Smooth muscle cell (in vitro differentiated cells): ENCODE measurements around the gene C1orf122. TPM values are rescaled to one million over a fixed set of nuclear protein-coding genes. Genes with fewer than 3 reads are reported as not detected.

Experiments
- DNase-seq: peaks from one replicate; lab custom pipeline; 2025; ENCODE audit not compliant: unreplicated experiment; lab: John Stamatoyannopoulos, UW
- H2AFZ ChIP-seq: fragments of 200-600 bp; sonication (generic); 2 replicates; pipeline ENCODE4 v1.6.0; 2016; ENCODE audit warnings: antibody characterized with exemption, low read depth, mild to moderate bottlenecking
- H3F3A ChIP-seq: fragments of 200-600 bp; sonication (generic); 2 replicates; pipeline ENCODE4 v1.6.0; 2017; ENCODE audit warnings: antibody characterized with exemption, low read depth
- H3K27ac ChIP-seq: fragments of 200-600 bp; sonication (generic); 2 replicates; pipeline ENCODE4 v1.5.1; 2016; ENCODE audit warnings: low read depth, mild to moderate bottlenecking
- H3K27me3 ChIP-seq: fragments of 200-600 bp; sonication (generic); 2 replicates; pipeline ENCODE4 v1.6.1; 2016; ENCODE audit warnings: low read depth, mild to moderate bottlenecking
- H3K36me3 ChIP-seq: fragments of 200-600 bp; sonication (generic); 2 replicates; pipeline ENCODE4 v1.5.1; 2016; ENCODE audit warnings: low read depth
- H3K4me1 ChIP-seq: fragments of 200-600 bp; sonication (generic); 2 replicates; pipeline ENCODE4 v1.5.1; 2016; ENCODE audit warnings: low read depth
- H3K4me2 ChIP-seq: fragments of 200-600 bp; sonication (generic); 2 replicates; pipeline ENCODE4 v1.6.0; 2016; ENCODE audit warnings: mild to moderate bottlenecking
- H3K4me3 ChIP-seq: fragments of 200-600 bp; sonication (generic); 2 replicates; pipeline ENCODE4 v1.5.1; 2016; ENCODE audit warnings: mild to moderate bottlenecking
- H3K79me2 ChIP-seq: fragments of 200-600 bp; sonication (generic); 2 replicates; pipeline ENCODE4 v1.6.0; 2016; ENCODE audit warnings: low read depth, mild to moderate bottlenecking
- H3K9ac ChIP-seq: fragments of 200-600 bp; sonication (generic); 2 replicates; pipeline ENCODE4 v1.6.0; 2016; ENCODE audit warnings: low read depth
- H3K9me3 ChIP-seq: fragments of 200-600 bp; sonication (generic); replicated peaks from 2 replicates; pipeline ENCODE4 v1.5.1; 2016; ENCODE audit warnings: low read depth
- H4K20me1 ChIP-seq: fragments of 200-600 bp; sonication (generic); 2 replicates; pipeline ENCODE4 v1.6.0; 2016; ENCODE audit warnings: low read depth
- CTCF ChIP-seq: fragments of 200-600 bp; sonication (generic); IDR thresholded peaks from 2 replicates; pipeline ENCODE4 v1.5.1; 2017; ENCODE audit warnings: borderline replicate concordance, mild to moderate bottlenecking, antibody characterized with exemption; ENCODE audit not compliant: insufficient read depth, poor library complexity, severe bottlenecking
- WGBS: methylation state at CpG from one replicate; pipeline ENCODE4 v1.1.7; 2016; ENCODE audit warnings: low lambda C conversion rate; 5-methylcytosine and 5-hydroxymethylcytosine counted together
- polyA plus RNA-seq: library from polyadenylated mRNA; unstranded; fragments of >200 nt; fragmentation: Nextera tagmentation; extraction: Ambion mirVana; gene quantifications from 2 replicates; pipeline ENCODE4 v1.2.1, GENCODE V29; 2016
- total RNA-seq: library from RNA; depleted of rRNA; stranded (reverse); fragments of >200 nt; gene quantifications from 2 replicates; pipeline ENCODE4 v1.2.3, GENCODE V29; 2014

C1orf122 gene
- total and polyA plus RNA-seq, 2 experiments from 2014 or later = 57.8 to 140 TPM

GRCh38 chr1:37845049-37845646 lies 37.6 kb downstream of the C1orf122 start:
- Histone ChIP-seq H4K20me1 (peaks cover 77% of the 10 kb centered on the region), H3K79me2 (peaks cover 49% of the 10 kb centered on the region), H3K9me3 (no peaks in the 10 kb centered on the region), H3K4me2 (no peak overlapping the region), H3K9ac (peak overlapping the region; percentile 1), H3K4me1 (no peaks in the 10 kb centered on the region), H3K4me3 (no peak overlapping the region), H3K36me3 (no peaks in the 10 kb centered on the region), H3F3A (no peaks in the 10 kb centered on the region), H3K27ac (no peak overlapping the region), H3K27me3 (no peaks in the 10 kb centered on the region), H2AFZ (no peak overlapping the region)
- WGBS = 88% methylated on average over 5 of the region's 5 CpGs
- no peak for TF ChIP-seq CTCF
- DNase-seq = no peak

DNA sequence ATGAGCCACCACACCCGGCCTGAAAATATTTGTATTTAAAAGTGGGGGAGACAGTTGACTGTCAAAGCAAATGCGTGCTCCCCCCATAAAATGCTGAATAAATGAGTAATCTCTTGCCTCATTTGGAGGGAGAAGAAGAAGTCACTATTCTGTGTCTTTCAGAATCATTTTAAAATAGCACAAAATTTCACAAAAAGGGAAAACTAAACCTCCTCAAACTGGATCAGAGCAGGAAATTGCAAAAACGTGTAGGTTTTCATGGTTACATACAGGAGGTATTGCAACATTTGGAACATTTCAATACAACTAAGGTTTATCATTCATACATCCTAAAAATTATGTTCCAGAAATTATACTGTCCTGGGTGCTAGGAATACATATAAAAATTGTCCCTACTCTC lies 38.2 kb downstream of the C1orf122 start:
- no peaks in the 10 kb centered on the region for H3K4me1 ChIP-seq
- H3K9me3 ChIP-seq = no peaks in the 10 kb centered on the region
- peaks cover 52% of the 10 kb centered on the region for H3K79me2 ChIP-seq
- H2AFZ ChIP-seq = no peak overlapping the region
- no peak for DNase-seq
- H3K27me3 ChIP-seq = no peaks in the 10 kb centered on the region
- WGBS = 87% methylated on average over 3 of the region's 3 CpGs
- peaks cover 83% of the 10 kb centered on the region for H4K20me1 ChIP-seq
- no peak overlapping the region for H3K9ac ChIP-seq
- H3K36me3 ChIP-seq = no peaks in the 10 kb centered on the region
- no peak overlapping the region for H3K4me2 ChIP-seq
- no peak overlapping the region for H3K27ac ChIP-seq
- TF ChIP-seq CTCF = no peak
- no peak overlapping the region for H3K4me3 ChIP-seq
- H3F3A ChIP-seq = no peaks in the 10 kb centered on the region

GRCh38 chr1:37846647-37847339 lies 39.2 kb downstream of the C1orf122 start:
- H3K4me3 ChIP-seq = no peak overlapping the region
- no peak for TF ChIP-seq CTCF
- no peaks in the 10 kb centered on the region for H3K36me3 ChIP-seq
- no peak overlapping the region for H2AFZ ChIP-seq
- H3K9ac ChIP-seq = no peak overlapping the region
- no peaks in the 10 kb centered on the region for H3K4me1 ChIP-seq
- WGBS = 95% methylated on average over 4 of the region's 4 CpGs
- H4K20me1 ChIP-seq = peaks cover 93% of the 10 kb centered on the region
- DNase-seq = no peak
- no peaks in the 10 kb centered on the region for H3F3A ChIP-seq
- no peaks in the 10 kb centered on the region for H3K27me3 ChIP-seq
- no peak overlapping the region for H3K4me2 ChIP-seq
- no peaks in the 10 kb centered on the region for H3K9me3 ChIP-seq
- peaks cover 59% of the 10 kb centered on the region for H3K79me2 ChIP-seq
- no peak overlapping the region for H3K27ac ChIP-seq

- no peak for TF ChIP-seq CTCF
- no peaks in the 10 kb centered on the region for H3K9me3 ChIP-seq
- 97% methylated on average over 3 of the region's 3 CpGs for WGBS
- no peaks in the 10 kb centered on the region for H3K36me3 ChIP-seq
- no peak overlapping the region for H3K9ac ChIP-seq
- peaks cover 68% of the 10 kb centered on the region for H3K79me2 ChIP-seq
- H3K4me2 ChIP-seq = no peak overlapping the region
- no peak for DNase-seq
- H3K27ac ChIP-seq = no peak overlapping the region
- no peaks in the 10 kb centered on the region for H3K27me3 ChIP-seq
- H3F3A ChIP-seq = no peaks in the 10 kb centered on the region
- no peak overlapping the region for H3K4me3 ChIP-seq
- H4K20me1 ChIP-seq = peaks cover 96% of the 10 kb centered on the region
- no peaks in the 10 kb centered on the region for H3K4me1 ChIP-seq
- no peak overlapping the region for H2AFZ ChIP-seq
These were observed 41.9 kb downstream of the C1orf122 start for GRCh38 chr1:37849480-37849879.
